HUES64 (cell line): ENCODE measurements around the gene CHSY1.
"Not testable (repeated sequence)": the region's sequence is repeated elsewhere in the genome, so short reads cannot be mapped to it uniquely, and the experiment has no call there.

ENCODE experiments used
- H3K27ac ChIP-seq: 2 replicates; pipeline ENCODE4 v1.7.0; 2013; ENCODE audit warnings: low read depth, low read length, inconsistent platforms
- H3K27me3 ChIP-seq: 2 replicates; pipeline ENCODE4 v1.6.1; 2013; ENCODE audit warnings: mild to moderate bottlenecking, low read length; ENCODE audit not compliant: insufficient read depth
- H3K36me3 ChIP-seq: 2 replicates; pipeline ENCODE4 v1.6.1; 2013; ENCODE audit warnings: mild to moderate bottlenecking, low read length; ENCODE audit not compliant: insufficient read depth
- H3K4me1 ChIP-seq: 2 replicates; pipeline ENCODE4 v1.6.1; 2013; ENCODE audit warnings: mild to moderate bottlenecking, low read length, moderate library complexity; ENCODE audit not compliant: insufficient read depth
- H3K4me3 ChIP-seq: 2 replicates; pipeline ENCODE4 v1.5.1; 2013; ENCODE audit warnings: mild to moderate bottlenecking, low read length, moderate library complexity
- H3K9ac ChIP-seq: 2 replicates; pipeline ENCODE4 v1.6.1; 2013; ENCODE audit warnings: mild to moderate bottlenecking, low read depth, low read length
- H3K9me3 ChIP-seq: 2 replicates; pipeline ENCODE4 v1.6.1; 2013; ENCODE audit warnings: low read depth, low read length; ENCODE audit not compliant: insufficient read depth
- WGBS: fragments of 150-250, 120-280 bp; methylation state at CpG from one replicate; pipeline ENCODE4 v1.1.7; 2013; ENCODE audit warnings: missing lambda C conversion rate; 5-methylcytosine and 5-hydroxymethylcytosine counted together

CHSY1 gene

GRCh38 chr15:101217446-101217845 is 34.4 kb downstream of the CHSY1 start:
- H3K4me3 ChIP-seq: no peak overlapping the region
- H3K27ac ChIP-seq: no peak overlapping the region
- H3K27me3 ChIP-seq: no peaks in the 10 kb centered on the region
- H3K4me1 ChIP-seq: peaks cover 10% of the 10 kb centered on the region
- H3K36me3 ChIP-seq: peaks cover 17% of the 10 kb centered on the region
- no peak overlapping the region for H3K9ac ChIP-seq
- H3K9me3 ChIP-seq: no peaks in the 10 kb centered on the region
- WGBS: 86% methylated on average over 6 of the region's 6 CpGs

- H3K36me3 ChIP-seq: peaks cover 17% of the 10 kb centered on the region
- H3K4me3 ChIP-seq: no peak overlapping the region
- no peaks in the 10 kb centered on the region for H3K9me3 ChIP-seq
- H3K27ac ChIP-seq: no peak overlapping the region
- no peak overlapping the region for H3K9ac ChIP-seq
- 97% methylated on average over 3 of the region's 3 CpGs for WGBS
- no peaks in the 10 kb centered on the region for H3K27me3 ChIP-seq
- H3K4me1 ChIP-seq: peaks cover 9% of the 10 kb centered on the region; the same call in 1 of the 2 replicates
Observed at GRCh38 chr15:101216100-101216499, 35.7 kb downstream of the CHSY1 start.

- H3K27me3 ChIP-seq: no peaks in the 10 kb centered on the region
- 96% methylated on average over 4 of the region's 4 CpGs for WGBS
- H3K9me3 ChIP-seq: no peaks in the 10 kb centered on the region
- H3K36me3 ChIP-seq: peaks cover 17% of the 10 kb centered on the region
- no peak overlapping the region for H3K27ac ChIP-seq
- no peak overlapping the region for H3K9ac ChIP-seq
- H3K4me3 ChIP-seq: no peak overlapping the region
- peaks cover 5% of the 10 kb centered on the region; the same call in 1 of the 2 replicates for H3K4me1 ChIP-seq
Observed at GRCh38 chr15:101215681-101216080, 36.2 kb downstream of the CHSY1 start.

- H3K36me3 ChIP-seq: peaks cover 17% of the 10 kb centered on the region
- not testable (repeated sequence) for H3K27ac ChIP-seq, H3K4me3 ChIP-seq
Observed at GRCh38 chr15:101214435-101215097, 37.3 kb downstream of the CHSY1 start.

GRCh38 chr15:101213570-101213969 is 38.3 kb downstream of the CHSY1 start:
- Histone ChIP-seq H3K9me3 (no peaks in the 10 kb centered on the region), H3K27ac (no peak overlapping the region), H3K4me3 (no peak overlapping the region), H3K36me3 (peaks cover 12% of the 10 kb centered on the region), H3K27me3 (no peaks in the 10 kb centered on the region), H3K4me1 (no peaks in the 10 kb centered on the region), H3K9ac (no peak overlapping the region)
- 96% methylated on average over 5 of the region's 5 CpGs for WGBS

More at GRCh38 chr15:101214435-101215097, 37.3 kb downstream of the CHSY1 start:
- whole genome bisulfite sequencing: 93% methylated on average over 6 of the region's 6 CpGs
- not testable (repeated sequence) for H3K9ac ChIP-seq, H3K27me3 ChIP-seq, H3K4me1 ChIP-seq, H3K9me3 ChIP-seq

- WGBS: 98% methylated on average over 2 of the region's 3 CpGs
Observed at GRCh38 chr15:101213147-101213546, 38.7 kb downstream of the CHSY1 start.

GRCh38 chr15:101211897-101212296 is 40.0 kb downstream of the CHSY1 start:
- Histone ChIP-seq H3K9ac (no peak overlapping the region), H3K9me3 (no peaks in the 10 kb centered on the region)
- WGBS: 84% methylated on average over 3 of the region's 4 CpGs

More at GRCh38 chr15:101213147-101213546, 38.7 kb downstream of the CHSY1 start:
- Histone ChIP-seq H3K36me3 (peaks cover 12% of the 10 kb centered on the region), H3K4me3 (no peak overlapping the region), H3K4me1 (no peaks in the 10 kb centered on the region), H3K9ac (no peak overlapping the region), H3K27me3 (no peaks in the 10 kb centered on the region), H3K27ac (no peak overlapping the region), H3K9me3 (no peaks in the 10 kb centered on the region)

GRCh38 chr15:101210466-101210865 is 41.4 kb downstream of the CHSY1 start:
- Histone ChIP-seq H3K36me3 (peaks cover 3% of the 10 kb centered on the region; the same call in 1 of the 2 replicates), H3K9me3 (no peaks in the 10 kb centered on the region), H3K27ac (no peak overlapping the region), H3K27me3 (no peaks in the 10 kb centered on the region), H3K4me1 (no peaks in the 10 kb centered on the region), H3K9ac (no peak overlapping the region), H3K4me3 (no peak overlapping the region)
- WGBS: 95% methylated on average over 2 of the region's 2 CpGs

More at GRCh38 chr15:101211897-101212296, 40.0 kb downstream of the CHSY1 start:
- Histone ChIP-seq H3K27me3 (no peaks in the 10 kb centered on the region), H3K4me1 (no peaks in the 10 kb centered on the region), H3K4me3 (no peak overlapping the region), H3K27ac (no peak overlapping the region), H3K36me3 (peaks cover 4% of the 10 kb centered on the region; the same call in 1 of the 2 replicates)

GRCh38 chr15:101210058-101210457 is 41.8 kb downstream of the CHSY1 start:
- Histone ChIP-seq H3K27ac (no peak overlapping the region), H3K9ac (no peak overlapping the region), H3K4me3 (no peak overlapping the region), H3K27me3 (no peaks in the 10 kb centered on the region), H3K4me1 (no peaks in the 10 kb centered on the region), H3K9me3 (no peaks in the 10 kb centered on the region), H3K36me3 (peaks cover 3% of the 10 kb centered on the region; the same call in 1 of the 2 replicates)
- WGBS: no CpG with 5 or more reads among the region's 1 CpG

GRCh38 chr15:101209285-101209845 is 42.5 kb downstream of the CHSY1 start:
- H3K4me1 ChIP-seq: no peaks in the 10 kb centered on the region
- WGBS: 90% methylated on average over 5 of the region's 5 CpGs
- no peak overlapping the region for H3K4me3 ChIP-seq
- H3K27ac ChIP-seq: no peak overlapping the region
- H3K36me3 ChIP-seq: peaks cover 2% of the 10 kb centered on the region; the same call in 1 of the 2 replicates
- H3K27me3 ChIP-seq: no peaks in the 10 kb centered on the region
- no peak overlapping the region for H3K9ac ChIP-seq
- H3K9me3 ChIP-seq: no peaks in the 10 kb centered on the region

GRCh38 chr15:101207867-101208288 is 44.0 kb downstream of the CHSY1 start:
- Histone ChIP-seq H3K9me3 (no peaks in the 10 kb centered on the region), H3K9ac (no peak overlapping the region), H3K4me3 (no peak overlapping the region), H3K36me3 (no peaks in the 10 kb centered on the region), H3K27me3 (no peaks in the 10 kb centered on the region), H3K4me1 (peaks cover 11% of the 10 kb centered on the region), H3K27ac (no peak overlapping the region)
- 96% methylated on average over 5 of the region's 5 CpGs for WGBS
